Measurements from ENCODE around the gene DNTT.

Gene DNTT

DNA sequence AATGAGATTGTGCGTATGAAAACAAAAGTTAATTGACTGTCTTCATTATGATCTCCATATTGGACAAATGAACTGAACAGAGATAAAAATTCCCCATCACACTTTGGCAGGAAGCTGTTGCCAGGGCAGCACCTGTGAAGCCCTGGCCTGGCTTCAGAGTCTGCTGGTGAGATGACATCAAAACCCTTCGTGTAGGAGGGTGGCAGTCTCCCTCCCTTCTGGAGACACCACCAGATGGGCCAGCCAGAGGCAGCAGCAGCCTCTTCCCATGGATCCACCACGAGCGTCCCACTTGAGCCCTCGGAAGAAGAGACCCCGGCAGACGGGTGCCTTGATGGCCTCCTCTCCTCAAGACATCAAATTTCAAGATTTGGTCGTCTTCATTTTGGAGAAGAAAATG lies at the start of gene DNTT:
Gene DNTT (plus strand): TSS at position 205 of the 400 bp plus-strand sequence. CDS start 64 bp downstream, at position 269.
- TF ChIP-seq, protein P1, sequence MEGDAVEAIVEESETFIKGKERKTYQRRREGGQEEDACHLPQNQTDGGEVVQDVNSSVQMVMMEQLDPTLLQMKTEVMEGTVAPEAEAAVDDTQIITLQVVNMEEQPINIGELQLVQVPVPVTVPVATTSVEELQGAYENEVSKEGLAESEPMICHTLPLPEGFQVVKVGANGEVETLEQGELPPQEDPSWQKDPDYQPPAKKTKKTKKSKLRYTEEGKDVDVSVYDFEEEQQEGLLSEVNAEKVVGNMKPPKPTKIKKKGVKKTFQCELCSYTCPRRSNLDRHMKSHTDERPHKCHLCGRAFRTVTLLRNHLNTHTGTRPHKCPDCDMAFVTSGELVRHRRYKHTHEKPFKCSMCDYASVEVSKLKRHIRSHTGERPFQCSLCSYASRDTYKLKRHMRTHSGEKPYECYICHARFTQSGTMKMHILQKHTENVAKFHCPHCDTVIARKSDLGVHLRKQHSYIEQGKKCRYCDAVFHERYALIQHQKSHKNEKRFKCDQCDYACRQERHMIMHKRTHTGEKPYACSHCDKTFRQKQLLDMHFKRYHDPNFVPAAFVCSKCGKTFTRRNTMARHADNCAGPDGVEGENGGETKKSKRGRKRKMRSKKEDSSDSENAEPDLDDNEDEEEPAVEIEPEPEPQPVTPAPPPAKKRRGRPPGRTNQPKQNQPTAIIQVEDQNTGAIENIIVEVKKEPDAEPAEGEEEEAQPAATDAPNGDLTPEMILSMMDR (IDR thresholded peaks at IDR 0.05; ENCODE audit: extremely low read depth, missing control alignments), result no peak
- DNase-seq (ENCODE audit: low spot score), result no peak

DNA sequence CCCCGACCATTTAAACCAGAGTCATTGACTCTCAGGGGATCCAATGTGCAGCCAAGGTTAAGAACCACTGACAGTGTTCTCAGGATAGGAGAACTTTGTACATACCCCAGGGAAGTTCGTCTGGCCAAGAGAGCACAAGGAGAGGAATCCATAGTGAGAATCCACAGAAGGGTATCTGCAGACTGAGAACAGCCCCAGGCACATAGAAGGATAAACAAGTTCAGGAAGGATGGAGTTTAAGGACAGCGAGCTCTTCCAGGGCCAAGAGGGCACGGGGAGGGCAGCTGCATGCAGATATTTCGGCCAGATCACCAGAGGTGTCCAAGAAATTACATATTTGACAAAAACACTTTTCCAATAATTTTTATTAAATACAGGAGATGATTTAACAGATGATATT lies 49.3 kb upstream of the DNTT start:
- TF ChIP-seq, protein P1 (IDR thresholded peaks at IDR 0.05; ENCODE audit: extremely low read depth, missing control alignments), result no peak

DNA sequence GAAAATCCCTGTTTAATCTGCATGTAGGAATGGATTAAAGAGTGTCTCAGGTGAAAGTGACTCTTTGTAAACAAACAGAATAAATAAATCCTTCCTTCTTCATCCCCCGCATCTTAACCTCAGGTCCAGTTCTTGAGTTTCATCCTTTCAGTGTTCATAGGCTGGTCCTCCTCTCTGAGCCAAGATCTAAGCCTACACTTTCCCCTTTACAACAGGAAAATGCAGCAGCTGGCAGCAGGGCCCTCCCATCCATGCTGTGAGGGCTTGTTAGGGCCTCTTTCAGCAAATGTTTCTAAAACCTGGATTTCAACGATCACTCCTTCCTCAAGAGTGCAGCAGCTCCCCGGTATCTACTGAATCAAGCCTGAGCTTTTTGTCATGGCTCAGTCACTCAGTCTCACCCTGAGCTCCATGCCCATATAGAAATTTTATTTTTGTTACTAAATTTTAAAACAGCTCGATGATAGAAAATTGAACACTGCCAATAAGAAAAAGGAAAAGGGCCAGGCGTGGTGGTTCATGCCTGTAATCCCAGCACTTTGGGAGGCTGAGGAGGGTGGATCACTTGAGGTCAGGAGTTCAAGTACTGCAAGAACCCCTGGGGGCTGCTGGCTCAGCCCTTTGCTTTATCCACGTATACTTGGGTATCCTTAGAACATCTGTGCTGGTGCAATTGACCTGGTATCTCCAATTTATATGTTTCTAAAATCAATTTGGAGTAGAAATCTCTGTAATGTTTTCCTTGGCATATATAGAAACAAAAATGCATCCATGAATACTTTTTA lies 48.5 kb upstream of the DNTT start:
- no peak for DNase-seq (ENCODE audit: low spot score)
- TF ChIP-seq, protein P1 (IDR thresholded peaks at IDR 0.05; ENCODE audit: extremely low read depth, missing control alignments), result no peak

More for the DNA sequence above, 49.3 kb upstream of the DNTT start:
- no peak for DNase-seq (ENCODE audit: low spot score)

DNA sequence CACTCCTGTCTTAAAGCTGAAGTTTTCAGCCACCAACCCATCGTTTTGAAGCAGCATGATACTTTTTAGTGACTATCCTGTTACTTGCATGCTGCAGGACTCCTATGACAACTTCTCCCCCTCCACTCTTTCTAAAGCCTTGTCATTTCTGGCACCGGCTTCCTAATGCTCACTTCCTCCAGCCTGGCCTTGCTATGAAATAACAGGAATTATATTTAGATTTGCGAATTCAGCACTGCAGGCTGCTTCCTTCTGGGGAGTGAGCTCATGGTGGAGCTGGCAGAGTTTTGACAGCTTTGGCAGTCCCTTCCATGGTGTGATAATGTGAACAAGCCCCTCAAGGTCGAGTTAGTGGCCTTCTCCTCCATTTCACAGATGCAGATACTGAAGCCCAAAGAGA lies 46.3 kb upstream of the DNTT start:
- no peak for DNase-seq (ENCODE audit: low spot score)
- TF ChIP-seq, protein P1 (IDR thresholded peaks at IDR 0.05; ENCODE audit: extremely low read depth, missing control alignments), result no peak

DNA sequence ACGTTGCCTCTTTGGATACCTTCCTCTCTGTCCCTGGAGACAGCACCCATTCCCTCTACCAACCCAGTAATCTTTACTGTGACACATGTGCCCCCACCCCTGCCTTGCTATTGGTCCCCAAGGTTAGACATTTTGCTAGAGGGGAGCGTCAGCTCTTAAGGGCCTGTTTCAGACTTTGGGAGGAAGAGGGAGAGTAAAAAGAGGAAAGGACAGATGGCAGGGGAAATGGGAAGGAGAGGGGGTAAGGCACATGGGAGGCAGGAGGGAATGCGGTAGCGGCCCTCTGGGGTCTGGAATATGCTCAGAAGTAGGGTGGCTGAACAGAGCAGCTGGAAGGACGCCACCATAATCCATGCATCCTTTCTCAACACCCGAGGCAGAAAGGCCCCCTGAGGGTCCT lies 45.1 kb upstream of the DNTT start:
- no peak for DNase-seq (ENCODE audit: low spot score)
- TF ChIP-seq, protein P1 (IDR thresholded peaks at IDR 0.05; ENCODE audit: extremely low read depth, missing control alignments), result no peak

DNA sequence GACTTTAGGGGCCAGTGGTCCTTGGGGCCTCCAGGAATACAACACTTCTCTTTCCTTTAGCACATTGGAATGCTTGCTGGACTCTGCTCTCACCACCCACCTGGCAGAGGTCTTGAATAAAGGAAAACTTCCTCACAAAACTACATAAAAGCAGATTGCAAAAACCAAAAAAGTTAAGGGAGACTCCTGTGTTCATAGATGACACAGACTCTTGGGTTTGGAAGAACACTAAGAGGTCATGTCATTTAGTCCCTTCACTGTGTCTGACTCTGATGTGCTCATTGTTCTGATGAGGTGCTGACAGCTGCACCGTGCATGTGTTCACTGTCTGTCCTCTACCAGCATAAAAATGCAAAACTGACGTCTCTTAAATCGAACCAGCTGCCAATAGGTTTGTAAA lies 44.2 kb upstream of the DNTT start:
- TF ChIP-seq, protein P1 (IDR thresholded peaks at IDR 0.05; ENCODE audit: extremely low read depth, missing control alignments), result no peak
- DNase-seq (ENCODE audit: low spot score), result no peak

DNA sequence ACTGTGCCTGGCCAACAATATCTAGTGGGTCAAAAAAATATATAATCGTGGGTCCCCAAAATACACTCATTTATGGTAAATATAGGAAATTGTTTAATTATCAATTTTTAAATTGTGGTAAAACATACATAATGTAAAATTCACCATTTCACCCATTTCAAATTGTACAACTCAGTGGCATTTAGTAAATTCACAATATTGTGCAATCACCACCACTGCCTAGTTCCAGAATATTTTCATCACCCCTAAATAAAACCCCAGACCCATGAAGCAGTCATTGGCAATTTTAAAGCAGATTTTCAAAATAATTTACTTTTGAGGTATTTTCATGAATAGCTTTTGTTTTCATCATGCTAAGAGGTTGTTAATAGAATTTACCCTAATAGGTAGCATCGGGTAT lies 43.1 kb upstream of the DNTT start:
- no peak for DNase-seq (ENCODE audit: low spot score)
- TF ChIP-seq, protein P1 (IDR thresholded peaks at IDR 0.05; ENCODE audit: extremely low read depth, missing control alignments), result no peak
